Bronchial epithelial cell (primary cell): ENCODE measurements around the gene PFDN2. TPM values are rescaled to one million over a fixed set of nuclear protein-coding genes. Genes with fewer than 3 reads are reported as not detected.

Experiments used
- DNase-seq: peaks from one replicate; pipeline ENCODE4 v3.0.0-alpha.2; 2010; ENCODE audit warnings: low read depth
- FAIRE-seq: peaks from 2 replicates; lab custom pipeline; 2011; peaks lifted over from hg19 to GRCh38; lab: Jason Lieb, UNC
- H3K27me3 ChIP-seq: 2 replicates; pipeline ENCODE4 v1.5.1; 2011; ENCODE audit warnings: low read length; ENCODE audit not compliant: control insufficient read depth, insufficient read depth
- H3K36me3 ChIP-seq: 2 replicates; pipeline ENCODE4 v1.5.1; 2011; ENCODE audit warnings: low read length; ENCODE audit not compliant: control insufficient read depth, insufficient read depth
- H3K4me3 ChIP-seq: 2 replicates; pipeline ENCODE4 v1.5.1; 2011; ENCODE audit warnings: mild to moderate bottlenecking, low read depth, low read length, control low read depth
- CTCF ChIP-seq: IDR thresholded peaks from 2 replicates; pipeline ENCODE4 v1.5.1; 2011; ENCODE audit warnings: mild to moderate bottlenecking, moderate library complexity, low read length, control low read depth, inconsistent platforms; ENCODE audit not compliant: insufficient read depth, severe bottlenecking
- total RNA-seq: library from RNA; depleted of rRNA; stranded (reverse); fragments of >200 nt; gene quantifications from 2 replicates; pipeline ENCODE4 v1.2.1, GENCODE V29; 2014

PFDN2 gene
- total RNA-seq, 1 donor from 2014 or later = 204 TPM

- Histone ChIP-seq H3K27me3 (no peaks in the 10 kb centered on the region), H3K4me3 (peak within 1 kb of the TSS; percentile 78), H3K36me3 (no peaks in the 10 kb centered on the region)
- DNase-seq (peak; percentile 94), FAIRE-seq (no peak)
- TF ChIP-seq CTCF = peak; percentile 12
Observed at GRCh38 chr1:161132410-161133219, 14.8 kb upstream of the PFDN2 start, which contains the start of gene DEDD. Gene DEDD (minus strand): TSS chr1:161132667. CDS start chr1:161124462, 8,205 bp downstream.

- no peak for TF ChIP-seq CTCF
- Histone ChIP-seq H3K4me3 (peak overlapping the region; percentile 78), H3K27me3 (no peaks in the 10 kb centered on the region), H3K36me3 (no peaks in the 10 kb centered on the region)
- no peak for FAIRE-seq
- peak; percentile 23 for DNase-seq
Observed at GRCh38 chr1:161131523-161132409, 13.9 kb upstream of the PFDN2 start.

DNA sequence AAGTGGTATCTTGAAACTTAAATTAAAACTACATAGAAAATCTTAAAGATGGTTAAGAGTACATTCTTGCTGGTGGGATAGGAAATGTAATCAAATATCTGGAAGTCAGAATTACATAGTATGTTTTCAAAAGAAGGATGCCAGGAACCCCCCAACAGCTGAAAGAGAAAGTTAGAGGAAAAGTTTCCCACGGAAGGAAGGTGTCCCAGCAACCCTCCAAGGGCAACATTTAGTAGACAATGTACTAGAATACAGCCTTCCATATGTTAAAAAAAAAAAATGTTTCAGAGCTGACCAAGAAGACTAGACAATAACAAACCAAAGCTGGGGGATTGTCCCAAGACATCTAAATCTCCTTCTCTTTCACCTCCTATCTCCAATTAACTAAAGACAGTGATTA, 12.4 kb upstream of the PFDN2 start:
- TF ChIP-seq CTCF = no peak
- H3K36me3 ChIP-seq = no peaks in the 10 kb centered on the region
- H3K4me3 ChIP-seq = no peak overlapping the region
- no peaks in the 10 kb centered on the region for H3K27me3 ChIP-seq
- DNase-seq (no peak), FAIRE-seq (no peak)

DNA sequence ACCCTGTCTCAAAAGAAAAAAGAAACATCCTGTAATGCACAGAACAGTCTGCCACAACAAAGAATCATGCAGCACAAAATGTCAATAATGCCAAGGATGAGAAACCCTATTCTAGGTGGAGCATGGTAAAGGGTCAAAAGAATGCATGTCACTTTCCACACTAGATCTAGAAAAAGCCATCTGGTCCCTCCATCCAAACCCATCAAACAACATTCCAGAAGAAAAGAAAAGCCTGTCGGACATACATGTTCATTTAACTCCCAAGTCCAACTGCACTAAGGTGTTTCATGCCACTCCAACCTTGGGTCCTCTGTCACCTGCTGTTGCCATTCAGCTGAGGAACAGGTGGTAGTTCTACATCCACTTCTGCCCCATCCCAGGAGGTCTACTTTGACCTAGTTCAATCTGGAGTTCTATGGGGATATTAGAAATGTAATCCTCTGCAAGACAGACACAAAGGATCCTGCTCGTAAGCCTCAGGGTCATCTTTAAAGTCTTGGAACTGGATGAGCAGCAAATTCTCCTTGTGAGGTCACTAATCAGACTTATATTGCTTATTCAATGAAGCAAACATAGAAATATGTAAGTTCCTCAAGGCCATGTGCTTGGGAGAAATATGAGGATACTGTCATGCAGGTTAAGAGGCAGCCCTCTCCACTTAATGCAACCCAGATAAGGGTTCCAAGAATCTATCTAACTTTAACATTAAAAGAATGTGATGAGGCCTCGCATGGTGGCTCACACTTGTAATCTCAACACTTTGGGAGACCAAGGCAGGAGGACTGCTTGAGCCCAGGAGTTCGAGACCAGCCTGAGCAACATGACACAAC, 11.0 kb upstream of the PFDN2 start:
- no peak for TF ChIP-seq CTCF
- no peak for FAIRE-seq

GRCh38 chr1:161127649-161128048, 9.8 kb upstream of the PFDN2 start:
- peaks cover 11% of the 10 kb centered on the region for H3K36me3 ChIP-seq
- H3K27me3 ChIP-seq = no peaks in the 10 kb centered on the region
- DNase-seq = no peak
- no peak for TF ChIP-seq CTCF
- no peak overlapping the region for H3K4me3 ChIP-seq
- FAIRE-seq = no peak

More for the DNA sequence above, 11.0 kb upstream of the PFDN2 start:
- no peak overlapping the region for H3K4me3 ChIP-seq
- H3K27me3 ChIP-seq = no peaks in the 10 kb centered on the region
- peaks cover 5% of the 10 kb centered on the region for H3K36me3 ChIP-seq
- no peak for DNase-seq
